C4-2B (cell line): Measurements from ENCODE around the gene PUM2.
"Not testable (repeated sequence)": the region's sequence is repeated elsewhere in the genome, so short reads cannot be mapped to it uniquely, and the experiment has no call there.

Experiments
- CTCF ChIP-seq: fragments of 450-650 bp; conservative IDR thresholded peaks from 2 replicates; pipeline ENCODE4 v1.5.1; 2017; ENCODE audit warnings: mild to moderate bottlenecking
- ZFX ChIP-seq: fragments of 450-650 bp; IDR thresholded peaks from 2 replicates; pipeline ENCODE4 v1.6.1; 2017

GRCh38 chr2:20268317-20268716, 82.3 kb downstream of the PUM2 start:
- TF ChIP-seq CTCF, ZFX: not testable (repeated sequence)
